Left kidney (tissue), 2 donors: ENCODE results near the gene DCTN4. TPM values are rescaled to one million over a fixed set of nuclear protein-coding genes. Genes with fewer than 3 reads are reported as not detected.
"Not testable (repeated sequence)": the region's sequence is repeated elsewhere in the genome, so short reads cannot be mapped to it uniquely, and the experiment has no call there.

ENCODE experiments used
- DNase-seq: peaks from one replicate; pipeline ENCODE4 v3.0.0-alpha.2; 2013
- polyA plus RNA-seq: library from polyadenylated mRNA; unstranded; fragments of 120-200 nt; gene quantifications from one replicate; pipeline ENCODE4 v1.2.1, GENCODE V29; 2013; ENCODE audit not compliant: insufficient read length

Gene DCTN4
- polyA plus RNA-seq, 1 donor = 82.6 TPM

DNA sequence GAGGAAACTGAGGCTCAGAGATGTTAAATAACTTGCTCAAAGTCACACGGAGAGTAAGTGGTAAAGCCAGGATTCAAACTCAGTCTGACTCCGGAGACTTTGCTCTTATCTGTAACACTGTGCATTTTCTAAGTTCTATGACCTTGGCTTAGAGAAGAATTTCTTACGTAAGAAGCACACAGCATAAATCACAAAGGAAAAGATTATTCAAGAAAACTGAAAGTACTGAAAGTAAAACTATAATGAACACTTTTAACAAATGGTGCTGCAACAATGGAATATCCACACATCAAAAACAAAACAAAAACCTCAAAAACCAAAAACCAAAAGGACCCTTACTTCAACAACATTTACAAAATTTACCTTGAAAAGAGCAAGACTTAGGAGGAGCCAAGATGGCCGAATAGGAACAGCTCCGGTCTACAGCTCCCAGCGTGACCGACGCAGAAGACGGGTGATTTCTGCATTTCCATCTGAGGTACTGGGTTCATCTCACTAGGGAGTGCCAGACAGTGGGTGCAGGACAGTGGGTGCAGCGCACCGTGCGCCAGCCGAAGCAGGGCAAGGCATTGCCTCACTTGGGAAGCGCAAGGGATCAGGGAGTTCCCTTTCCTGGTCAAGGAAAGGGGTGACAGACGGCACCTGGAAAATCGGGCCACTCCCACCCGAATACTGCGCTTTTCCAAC, 16.2 kb downstream of the DCTN4 start:
- not testable (repeated sequence) for DNase-seq

DNA sequence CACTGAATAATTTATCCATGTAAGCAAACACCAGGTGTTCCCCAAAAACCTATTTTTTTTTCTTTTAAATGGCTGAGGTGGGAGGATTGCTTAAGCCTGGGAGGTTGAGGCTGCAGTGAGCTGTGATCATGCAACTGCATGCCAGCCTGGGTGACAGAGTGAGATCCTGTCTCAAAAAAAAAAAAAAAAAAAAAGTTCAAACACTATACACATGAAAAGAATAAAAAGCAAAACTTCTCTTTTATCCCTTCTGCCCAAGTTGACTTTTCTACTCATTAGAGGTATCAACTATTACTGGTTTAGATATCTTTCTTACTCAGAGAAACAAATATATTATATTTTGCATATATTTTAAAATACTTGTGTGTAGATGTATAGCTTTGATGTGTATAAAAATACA, 17.8 kb downstream of the DCTN4 start:
- DNase-seq = no peak

DNA sequence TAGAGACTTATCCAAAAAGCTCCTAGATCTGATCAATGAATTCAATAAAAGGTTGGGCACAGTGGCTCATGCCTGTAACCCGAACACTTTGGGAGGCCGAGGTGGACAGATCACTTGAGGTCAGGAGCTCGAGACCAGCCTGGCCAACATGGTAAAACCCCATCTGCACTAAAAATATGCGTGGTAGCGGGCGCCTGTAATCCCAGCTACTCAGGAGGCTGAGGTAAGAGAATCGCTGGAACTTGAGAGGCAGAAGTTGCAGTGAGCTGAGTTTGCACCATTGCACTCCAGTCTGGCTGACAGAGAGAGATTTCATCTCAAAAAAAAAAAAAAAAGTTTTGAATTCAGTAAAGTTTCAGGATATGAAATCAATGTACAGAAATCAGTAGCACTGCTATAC, 20.0 kb downstream of the DCTN4 start:
- no peak for DNase-seq

DNA sequence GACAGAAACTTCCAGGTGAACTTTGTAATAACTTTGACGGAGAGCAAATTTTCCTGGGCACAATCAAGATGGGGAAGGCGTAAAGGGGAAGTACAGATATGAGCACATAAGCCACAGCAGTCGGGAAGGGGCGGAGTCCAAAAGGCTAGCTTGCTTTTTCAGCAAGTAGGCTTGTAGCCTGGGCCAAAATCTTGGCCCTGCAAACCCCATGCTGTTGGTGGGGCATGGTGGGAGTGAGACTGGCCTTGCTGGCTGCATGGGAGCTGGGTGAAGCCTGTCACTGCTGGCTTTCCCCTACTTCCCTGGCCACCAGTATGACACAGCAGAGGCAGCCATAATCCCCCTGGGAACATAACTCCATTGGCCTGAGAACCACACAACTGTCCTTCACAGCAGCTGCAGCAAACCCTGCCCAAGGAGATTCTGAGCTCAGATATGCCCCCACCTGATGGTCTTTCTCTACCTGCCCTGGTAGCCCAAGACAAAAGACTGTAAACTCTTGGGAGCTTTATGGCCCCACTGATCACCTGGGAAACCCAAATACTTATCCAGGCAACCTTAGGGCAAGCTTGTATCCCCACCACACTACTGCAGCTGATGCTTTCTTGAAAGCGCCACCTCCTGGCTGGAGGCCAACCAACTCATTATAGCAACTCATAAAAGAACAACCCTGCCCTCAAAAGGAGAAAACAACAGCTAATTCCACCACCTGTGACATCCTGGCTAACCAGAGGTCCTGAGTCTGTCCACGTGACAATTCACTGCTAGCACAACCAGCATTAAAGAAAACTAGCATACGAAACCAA, 24.0 kb downstream of the DCTN4 start:
- no peak for DNase-seq

DNA sequence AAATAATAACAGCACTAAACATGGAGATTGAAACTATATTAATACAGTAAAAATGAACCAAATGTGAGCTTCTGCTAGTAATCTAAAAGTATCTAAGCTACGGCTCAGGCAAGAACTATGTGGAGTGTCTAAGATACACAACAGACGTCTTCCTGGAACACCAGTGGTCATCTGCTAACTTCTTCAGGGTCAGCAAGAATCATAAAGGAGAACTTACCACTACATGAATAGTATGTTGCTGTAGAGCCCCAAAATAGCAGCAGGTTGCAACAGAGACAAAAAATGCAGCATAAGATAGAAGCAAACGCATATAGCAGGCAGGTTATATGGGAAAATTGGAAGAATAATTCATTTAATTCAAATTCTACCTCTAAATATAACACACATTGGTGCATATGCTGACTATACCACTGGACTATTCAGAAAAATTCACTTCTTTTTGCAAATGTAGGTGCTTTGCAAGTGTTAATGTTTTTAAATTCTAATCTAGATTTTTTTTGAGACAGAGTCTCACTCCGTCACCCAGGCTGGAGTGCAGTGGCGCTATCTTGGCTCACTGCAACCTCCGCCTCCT, 27.1 kb downstream of the DCTN4 start:
- no peak for DNase-seq

DNA sequence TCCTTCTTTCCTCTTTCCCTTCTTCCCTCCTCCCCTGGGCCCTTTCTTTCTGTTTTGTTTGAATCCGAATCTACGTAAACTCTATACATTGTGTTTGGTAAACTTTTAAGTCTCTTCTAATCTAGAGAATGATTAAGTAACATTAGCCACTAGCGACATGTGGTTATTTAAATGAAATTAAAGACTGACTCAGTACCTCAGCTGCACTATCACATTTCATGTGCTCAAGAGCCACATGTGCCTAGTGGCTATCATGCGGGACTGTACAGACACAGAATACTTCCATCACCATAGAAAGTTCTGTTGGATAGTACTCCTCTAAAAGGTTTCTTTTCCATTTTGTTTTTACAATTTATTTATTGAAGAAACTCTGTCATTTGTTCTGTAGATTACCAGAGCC, 29.0 kb downstream of the DCTN4 start:
- no peak for DNase-seq

DNA sequence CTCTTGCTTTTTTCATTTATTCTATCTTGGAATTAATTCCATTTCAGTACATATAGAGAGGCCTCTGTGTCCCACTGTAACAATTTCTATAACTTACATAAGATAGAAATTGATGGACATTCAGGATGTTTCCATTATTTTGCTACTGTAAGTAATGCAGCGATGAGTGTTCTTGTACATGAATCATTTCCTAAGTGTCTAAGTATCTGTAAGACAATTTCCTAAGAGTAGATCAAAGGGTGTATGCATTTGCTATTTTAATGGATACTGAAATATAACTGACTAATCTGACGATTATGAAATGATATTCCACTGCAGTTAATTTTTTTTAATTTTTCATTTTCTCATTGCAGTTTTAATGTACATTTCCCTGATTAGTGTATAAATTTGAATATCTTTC, 35.0 kb downstream of the DCTN4 start:
- DNase-seq = no peak

DNA sequence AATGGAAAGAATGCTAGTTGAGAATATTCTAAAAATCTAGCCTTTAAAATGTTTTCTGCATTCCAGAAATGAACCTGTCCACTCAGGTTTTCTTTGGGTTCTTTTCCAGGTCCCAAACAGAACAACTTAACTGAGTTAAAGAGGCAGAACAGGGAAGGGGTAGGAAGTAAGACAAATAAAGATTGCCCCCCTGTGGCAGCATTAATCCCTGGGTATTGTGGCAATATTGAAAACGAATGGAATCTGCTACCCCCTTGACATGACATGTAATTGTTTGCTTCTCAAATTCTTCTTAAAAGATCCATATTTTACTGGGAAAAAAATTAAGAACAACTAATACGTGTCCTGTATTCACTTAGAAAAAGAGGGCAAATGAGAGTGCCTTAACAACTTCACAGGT, 48.7 kb downstream of the DCTN4 start:
- DNase-seq = no peak

DNA sequence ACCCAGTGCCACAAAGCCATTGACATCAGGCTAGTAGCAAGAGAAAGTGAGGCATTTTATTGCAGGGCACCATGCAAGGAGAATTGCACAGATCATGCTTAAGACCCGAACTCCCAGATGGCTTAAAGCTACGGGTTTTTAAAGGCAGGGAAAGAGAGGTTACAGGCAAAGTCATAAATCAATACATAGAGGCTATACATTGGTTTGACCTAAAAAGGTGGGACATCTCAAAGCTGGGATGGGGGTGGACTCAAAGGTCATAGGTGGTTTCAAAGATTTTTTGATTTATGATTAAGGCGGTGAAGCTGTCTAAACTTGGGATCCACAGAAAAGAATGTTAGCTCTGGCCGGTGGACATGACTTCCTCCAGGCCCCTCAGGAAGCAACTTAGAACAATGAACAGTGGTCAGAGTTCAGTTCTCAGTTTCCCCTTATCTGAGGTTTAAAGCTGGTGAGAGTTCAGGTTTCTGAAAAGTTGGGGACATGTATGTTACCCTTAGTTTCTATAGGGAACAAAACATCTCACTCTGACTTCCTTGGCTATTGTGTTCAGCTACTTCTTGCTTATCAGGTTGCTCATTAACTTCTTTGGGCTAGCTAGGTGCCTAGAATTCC, 51.9 kb downstream of the DCTN4 start:
- DNase-seq = no peak

DNA sequence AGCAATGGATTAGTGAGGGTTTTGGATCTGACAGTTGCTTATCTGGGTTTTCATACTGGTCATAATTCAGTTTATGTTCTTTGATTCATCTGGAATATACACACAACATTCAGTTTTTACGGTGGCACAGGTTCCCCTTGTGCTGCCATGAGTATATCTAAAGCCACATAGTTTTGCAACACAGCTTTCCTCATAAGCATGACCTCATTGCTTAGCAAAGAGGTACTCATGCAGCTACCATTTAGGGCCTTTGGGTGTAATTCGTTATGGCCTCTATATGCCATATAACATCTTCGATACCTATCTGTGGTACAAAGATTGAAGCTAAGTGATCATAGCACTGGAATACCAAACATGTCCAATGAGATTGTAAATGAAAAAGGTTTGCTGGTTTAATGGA, 55.1 kb downstream of the DCTN4 start:
- DNase-seq = no peak

DNA sequence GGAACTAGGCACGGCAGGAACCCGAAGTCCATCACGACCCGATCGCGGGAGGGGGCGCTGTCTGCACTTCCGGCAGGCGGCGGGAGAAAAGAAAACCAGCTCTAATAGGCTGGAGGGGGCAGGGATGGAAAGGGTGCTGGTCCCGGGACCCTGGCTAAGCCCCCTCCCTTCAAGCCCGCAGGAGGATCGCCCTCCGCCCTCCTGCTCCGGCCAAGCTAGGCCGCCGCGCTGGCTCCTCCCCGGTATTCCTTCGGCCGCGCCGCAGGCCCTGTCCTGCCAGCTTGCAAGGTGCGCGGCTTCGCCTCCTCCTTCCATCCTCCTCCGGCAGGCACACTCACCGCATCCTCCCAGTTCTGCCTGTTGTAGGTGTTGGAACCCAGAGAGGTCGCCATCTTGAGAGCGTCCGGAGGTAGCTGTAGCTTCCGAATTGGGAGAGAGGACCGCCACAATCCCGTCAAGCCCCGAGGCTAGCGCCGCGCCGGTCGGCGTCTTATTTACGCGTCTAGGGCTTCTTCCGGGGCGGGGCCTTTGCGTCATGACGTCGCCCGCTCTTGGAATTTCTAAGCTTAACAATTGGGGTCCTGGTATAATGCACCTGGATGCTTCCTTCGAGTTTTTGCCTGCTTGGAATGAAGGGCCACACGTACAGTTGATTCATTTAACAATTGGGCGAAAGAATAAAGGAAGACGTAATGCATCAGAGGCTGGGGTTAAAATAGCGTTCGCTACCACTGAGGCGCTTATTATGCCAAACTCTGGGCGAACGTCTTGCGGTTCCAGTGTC, 58.0 kb downstream of the DCTN4 start, which contains the start of gene RBM22:
RBM22 (minus strand) TSS at position 469 of the 784 bp plus-strand sequence; CDS start at position 392, 77 bp downstream.
- peak; percentile 95 for DNase-seq

DNA sequence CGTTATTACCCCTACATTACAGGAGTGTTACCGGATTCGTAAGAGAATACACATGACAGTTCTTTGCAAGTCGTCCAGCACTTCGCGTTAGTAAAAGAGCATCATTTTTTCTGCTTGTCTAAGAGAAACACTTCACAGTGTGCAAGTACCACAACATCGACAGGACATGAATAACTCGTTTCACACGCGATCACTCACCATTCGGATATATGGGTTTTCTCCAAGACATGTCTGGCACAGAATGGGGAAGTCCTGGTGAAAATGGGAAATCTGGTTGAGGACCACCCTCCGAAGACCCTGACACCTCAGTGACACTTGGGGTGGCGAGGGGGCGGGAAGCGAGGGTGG, 58.6 kb downstream of the DCTN4 start:
- no peak for DNase-seq

DNA sequence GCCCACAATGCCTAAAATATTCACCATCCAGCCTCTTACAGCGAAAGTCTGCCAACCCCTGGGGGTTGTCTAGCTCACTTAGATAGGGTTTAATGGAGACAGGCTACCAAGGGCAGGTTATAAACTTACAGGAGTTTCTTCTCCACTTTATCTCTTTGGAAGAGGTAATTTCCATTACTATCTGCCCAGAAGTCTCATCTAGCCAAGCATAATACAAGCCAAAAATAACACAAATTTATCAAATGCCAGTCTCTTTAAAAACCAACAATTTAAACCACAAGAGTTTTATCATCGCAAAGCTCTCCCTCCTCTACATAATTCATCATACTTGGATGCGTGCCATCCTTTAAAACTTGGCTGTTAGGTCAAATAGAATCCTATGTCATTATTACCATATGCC, 64.2 kb downstream of the DCTN4 start:
- no peak for DNase-seq

DNA sequence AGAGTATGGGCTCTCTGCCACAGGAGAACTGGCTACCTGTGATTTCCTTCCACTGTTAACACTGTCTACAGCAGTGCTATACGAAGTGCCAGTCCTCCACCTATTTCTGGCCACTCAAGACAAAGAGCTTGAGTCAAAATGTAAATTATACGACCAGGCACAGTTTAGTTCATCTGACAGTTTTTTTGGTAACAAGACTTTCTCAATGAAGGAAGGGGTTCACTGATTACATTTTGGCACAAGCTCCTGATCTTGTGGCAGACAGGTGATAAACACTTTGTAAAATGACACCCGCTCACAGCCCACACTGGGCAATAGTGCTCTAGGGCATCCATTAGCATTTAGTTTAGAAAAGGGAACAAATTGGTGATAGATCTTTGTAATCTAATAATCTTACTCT, 66.5 kb downstream of the DCTN4 start:
- DNase-seq = no peak

DNA sequence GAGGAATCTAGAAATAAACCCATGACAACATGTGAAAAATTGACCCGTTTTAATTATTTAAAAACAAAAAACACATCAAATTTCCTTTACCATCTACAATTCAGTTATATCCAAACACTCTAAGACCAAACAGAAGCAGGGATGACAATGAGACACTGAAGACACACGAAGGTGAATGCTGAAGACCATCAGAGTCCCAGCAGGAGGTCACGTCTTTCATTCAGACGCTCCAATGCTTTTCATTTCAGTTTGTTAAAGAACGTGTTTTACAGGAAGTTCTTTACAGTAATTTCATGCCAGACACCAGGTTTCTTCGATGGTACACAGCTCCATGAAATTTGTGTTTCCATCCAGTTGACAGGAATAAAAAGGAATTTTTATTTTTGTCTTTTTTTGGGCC, 68.1 kb downstream of the DCTN4 start:
- DNase-seq = no peak

DNA sequence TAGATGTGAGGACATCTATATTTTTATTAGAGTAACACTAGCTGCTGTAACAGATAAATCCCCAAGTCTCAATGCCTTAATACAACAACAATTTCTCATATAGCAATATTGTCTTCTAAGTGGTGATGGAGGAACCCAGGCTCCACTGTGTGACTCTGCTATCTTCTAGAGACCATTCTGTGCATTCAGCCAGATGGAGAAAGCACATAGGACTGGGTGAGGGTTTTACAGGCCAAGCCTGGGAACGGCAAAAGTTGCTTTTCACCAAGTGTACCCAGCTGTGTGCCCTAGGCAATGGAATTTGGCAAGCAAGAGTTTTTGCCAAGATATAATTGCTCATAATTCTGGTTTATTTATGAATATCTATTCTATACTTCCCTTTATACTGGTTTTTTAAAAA, 69.7 kb downstream of the DCTN4 start:
- no peak for DNase-seq

DNA sequence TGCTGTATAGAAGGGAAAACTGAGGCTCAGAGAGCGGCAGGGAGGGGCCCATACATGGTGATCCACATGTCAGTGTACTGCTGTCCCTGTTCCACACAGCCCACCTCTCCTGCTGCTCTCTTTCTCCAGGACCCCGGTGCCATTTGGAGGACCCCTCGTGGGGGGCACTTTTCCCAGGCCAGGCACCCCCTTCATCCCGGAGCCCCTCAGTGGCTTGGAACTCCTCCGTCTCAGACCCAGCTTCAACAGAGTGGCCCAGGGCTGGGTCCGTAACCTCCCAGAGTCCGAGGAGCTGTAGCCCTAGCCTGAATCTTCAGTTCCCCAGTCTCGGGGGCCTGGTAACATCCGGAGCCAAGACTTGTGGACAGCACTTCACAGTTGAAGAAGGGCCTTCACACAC, 82.2 kb downstream of the DCTN4 start:
- no peak for DNase-seq

DNA sequence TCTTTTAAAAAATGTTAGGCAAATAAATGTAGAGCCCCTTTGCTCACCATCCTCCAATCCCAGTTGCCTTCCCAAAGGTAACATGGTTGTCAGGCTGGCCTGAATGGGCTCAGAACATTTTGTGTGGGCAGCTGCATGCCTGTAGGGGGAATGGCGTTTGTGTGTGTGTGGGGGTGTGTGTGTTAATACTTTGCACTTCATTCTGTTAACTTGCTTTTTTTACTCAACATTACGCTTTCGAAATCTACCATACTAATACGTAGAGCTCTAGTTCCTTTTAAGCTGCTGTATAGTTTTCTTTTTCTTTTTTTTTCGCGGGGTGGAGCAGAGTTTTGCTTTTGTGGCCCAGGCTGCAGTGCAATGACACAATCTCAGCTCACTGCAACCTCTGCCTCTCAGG, 83.7 kb downstream of the DCTN4 start:
- DNase-seq = no peak

DNA sequence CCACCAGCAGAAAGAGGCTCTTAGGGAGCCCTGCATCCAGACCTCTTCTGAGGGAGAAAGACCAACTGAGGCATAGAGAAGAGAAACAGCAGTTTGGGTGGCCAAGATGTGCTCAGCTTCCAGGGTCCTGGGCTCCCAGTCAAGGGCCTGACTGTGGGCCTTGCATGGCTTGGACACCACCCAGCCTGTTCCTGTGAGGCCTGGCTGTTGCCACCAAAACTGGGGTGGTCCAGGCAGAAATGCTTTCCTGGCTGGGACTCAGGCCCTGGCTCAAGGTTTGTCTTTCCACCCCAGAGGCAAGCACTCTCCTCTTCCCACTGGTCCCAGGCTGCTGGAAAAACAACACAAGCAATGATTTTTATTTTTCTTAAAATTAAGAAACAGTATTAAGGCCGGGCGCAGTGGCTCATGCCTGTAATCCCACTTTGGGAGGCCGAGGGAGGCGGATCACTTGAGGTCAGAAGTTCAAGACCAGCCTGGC, 84.4 kb downstream of the DCTN4 start:
- no peak for DNase-seq

DNA sequence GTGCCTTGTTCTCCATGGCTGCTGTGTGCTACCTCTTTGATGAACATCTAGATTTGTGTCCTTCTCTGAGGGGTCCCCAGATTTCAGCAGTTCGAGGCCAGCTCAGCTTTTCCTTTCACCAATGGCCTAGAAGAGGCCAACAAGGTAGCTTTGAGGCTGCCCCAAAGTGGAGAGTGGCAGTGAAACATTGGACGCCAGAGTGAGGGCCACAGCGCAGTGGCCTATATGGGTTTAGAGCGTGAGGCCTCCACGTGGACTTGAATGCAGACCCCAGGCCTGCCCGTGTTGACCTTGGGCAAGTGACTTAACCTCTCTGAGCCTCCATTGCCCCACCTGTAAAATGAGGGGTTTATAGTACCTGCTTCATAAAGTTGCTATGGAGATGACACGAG, 85.9 kb downstream of the DCTN4 start:
- no peak for DNase-seq

DNA sequence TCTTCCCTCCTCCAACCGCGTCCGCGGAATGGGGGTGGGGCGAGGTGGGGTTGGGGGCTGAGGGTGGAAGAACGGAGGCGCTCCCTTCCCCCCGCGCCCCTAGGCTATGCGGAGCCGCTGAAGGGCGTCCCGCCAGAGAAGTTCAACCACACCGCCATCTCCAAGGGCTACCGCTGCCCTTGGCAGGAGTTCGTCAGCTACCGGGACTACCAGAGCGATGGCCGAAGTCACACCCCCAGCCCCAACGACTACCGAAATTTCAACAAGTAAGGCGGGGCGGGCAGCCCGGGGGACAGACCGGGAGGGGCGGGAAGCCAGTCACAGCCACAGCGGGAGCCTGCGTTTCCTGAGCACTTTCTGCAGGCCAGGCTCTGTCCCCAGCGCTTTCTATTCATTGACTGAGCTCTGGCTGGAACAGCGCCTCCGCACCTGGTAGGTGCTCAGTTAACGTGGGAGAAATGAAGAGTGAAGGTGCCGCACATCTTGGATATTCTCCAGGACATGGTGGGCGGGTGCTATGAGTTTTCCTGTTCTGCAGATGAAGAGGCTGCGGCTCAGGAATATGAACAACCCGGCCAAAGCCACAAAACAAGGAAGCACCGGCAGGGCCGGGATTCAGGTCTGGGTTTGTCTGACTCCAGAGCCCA, 86.5 kb downstream of the DCTN4 start:
- no peak for DNase-seq
